H1 (cell line): ENCODE data around the gene PAQR4. TPM values are rescaled to one million over a fixed set of nuclear protein-coding genes. Genes with fewer than 3 reads are reported as not detected.

Experiments used
- CTCF ChIA-PET: fragments of 300-600 bp; sonication (Branson Sonifier 250); formaldehyde crosslinking; loops from one replicate; lab custom pipeline; 2021; ENCODE audit not compliant: partially characterized antibody; lab: Charles Lee
- POLR2A ChIA-PET: fragments of 300-600 bp; sonication (Branson Sonifier 250); formaldehyde crosslinking; loops from one replicate; lab custom pipeline; 2021; ENCODE audit warnings: inconsistent platforms; ENCODE audit not compliant: partially characterized antibody; lab: Charles Lee
- DNase-seq, 2 experiments: peaks; one replicate each; pipeline versions ENCODE4 v3.0.0 to v3.0.0-alpha.2; 2010 to 2022; ENCODE audit warnings: low spot score in 2 of 2, low read depth in 1 of 2, mixed read lengths in 1 of 2
- FAIRE-seq: peaks from 2 replicates; lab custom pipeline; 2011; peaks lifted over from hg19 to GRCh38; lab: Jason Lieb, UNC
- H2AFZ ChIP-seq: 2 replicates; pipeline ENCODE4 v1.8.1; 2012; ENCODE audit warnings: low read length, inconsistent platforms
- H2AK5ac ChIP-seq: 2 replicates; pipeline ENCODE4 v1.6.1; 2013; ENCODE audit warnings: low read depth, low read length
- H2BK120ac ChIP-seq: replicated peaks from 2 replicates; pipeline ENCODE3; 2013; ENCODE audit warnings: low read depth, low read length, inconsistent platforms
- H2BK12ac ChIP-seq: 2 replicates; pipeline ENCODE4 v1.6.1; 2013; ENCODE audit warnings: low read depth, low read length
- H2BK15ac ChIP-seq: 2 replicates; pipeline ENCODE4 v1.6.1; 2013; ENCODE audit warnings: low read length
- H2BK20ac ChIP-seq: 2 replicates; pipeline ENCODE4 v1.6.1; 2013; ENCODE audit warnings: low read length
- H2BK5ac ChIP-seq: 2 replicates; pipeline ENCODE4 v1.6.1; 2013; ENCODE audit warnings: low read depth, low read length
- H3K14ac ChIP-seq: 2 replicates; pipeline ENCODE4 v1.6.1; 2013; ENCODE audit warnings: inconsistent platforms; ENCODE audit not compliant: insufficient read length
- H3K18ac ChIP-seq: 2 replicates; pipeline ENCODE4 v1.6.1; 2013; ENCODE audit warnings: low read length; ENCODE audit errors: extremely low read depth
- H3K23ac ChIP-seq: 2 replicates; pipeline ENCODE4 v1.6.1; 2013; ENCODE audit warnings: inconsistent platforms; ENCODE audit not compliant: insufficient read length
- H3K23me2 ChIP-seq: 2 replicates; pipeline ENCODE4 v1.6.1; 2013; ENCODE audit warnings: low read depth, low read length
- H3K27ac ChIP-seq: 2 replicates; pipeline ENCODE4 v1.6.1; 2011; ENCODE audit warnings: low read depth, low read length, inconsistent platforms
- H3K27me3 ChIP-seq, 4 experiments: replicated peaks in 1 of 4; 1 replicate in 1 of 4; 2 replicates in 3 of 4; pipeline versions ENCODE4 v1.6.1 to v1.8.1; 2011 to 2013; ENCODE audit warnings: low read length in 3 of 4, mild to moderate bottlenecking in 3 of 4, inconsistent platforms in 2 of 4, mixed read lengths in 2 of 4, moderate library complexity in 1 of 4; ENCODE audit not compliant: control insufficient read depth in 3 of 4, insufficient read depth in 3 of 4; ENCODE audit errors: extremely low read depth in 1 of 4
- H3K36me3 ChIP-seq, 4 experiments: 2 replicates each; pipeline versions ENCODE4 v1.6.1 to v1.8.1; 2011 to 2013; ENCODE audit warnings: mild to moderate bottlenecking in 4 of 4, low read length in 3 of 4, moderate library complexity in 2 of 4, control low read depth in 1 of 4, inconsistent platforms in 1 of 4; ENCODE audit not compliant: insufficient read depth in 4 of 4, control insufficient read depth in 2 of 4
- H3K4ac ChIP-seq: replicated peaks from 2 replicates; pipeline ENCODE3; 2013; ENCODE audit warnings: low read length, low read depth, mixed read lengths, inconsistent platforms; ENCODE audit not compliant: insufficient read length
- H3K4me1 ChIP-seq, 4 experiments: replicated peaks in 1 of 4; 1 replicate in 1 of 4; 2 replicates in 3 of 4; pipeline versions ENCODE4 v1.6.1 to v1.8.1; 2011 to 2013; ENCODE audit warnings: low read length in 3 of 4, inconsistent platforms in 2 of 4, mixed read lengths in 1 of 4; ENCODE audit not compliant: insufficient read depth in 4 of 4, control insufficient read depth in 3 of 4
- H3K4me2 ChIP-seq, 2 experiments: 2 replicates each; pipeline versions ENCODE4 v1.6.1 to v1.8.1; 2011 to 2013; ENCODE audit warnings: low read depth in 2 of 2, low read length in 2 of 2, control low read depth in 1 of 2, inconsistent platforms in 1 of 2, mild to moderate bottlenecking in 1 of 2; ENCODE audit not compliant: insufficient read depth in 1 of 2
- H3K4me3 ChIP-seq, 4 experiments: fragments of 200-600, 300-600 bp in 1 of 4; sonication (generic), shearing (Covaris generic), sonication (Bioruptor Twin) in 1 of 4; 2 replicates each; pipeline versions ENCODE4 v1.5.1 to v1.8.1; 2011 to 2016; ENCODE audit warnings: low read length in 4 of 4, low read depth in 3 of 4, control low read depth in 2 of 4, inconsistent platforms in 2 of 4, mild to moderate bottlenecking in 2 of 4, mixed read lengths in 1 of 4, moderate library complexity in 1 of 4; ENCODE audit not compliant: insufficient read depth in 2 of 4; ENCODE audit errors: extremely low read depth in 1 of 4
- H3K56ac ChIP-seq: replicated peaks from 2 replicates; pipeline ENCODE3; 2013; ENCODE audit warnings: low read depth, mild to moderate bottlenecking, mixed read lengths, low read length, inconsistent platforms; ENCODE audit not compliant: insufficient read length
- H3K79me1 ChIP-seq: 2 replicates; pipeline ENCODE4 v1.6.1; 2013; ENCODE audit warnings: low read depth, low read length, control low read depth
- H3K79me2 ChIP-seq, 2 experiments: 2 replicates each; pipeline versions ENCODE4 v1.6.1 to v1.8.1; 2012 to 2013; ENCODE audit warnings: low read length in 2 of 2, mild to moderate bottlenecking in 2 of 2, inconsistent platforms in 1 of 2; ENCODE audit not compliant: insufficient read depth in 2 of 2, control insufficient read depth in 1 of 2
- H3K9ac ChIP-seq, 4 experiments: replicated peaks in 1 of 4; 1 replicate in 1 of 4; 2 replicates in 3 of 4; pipeline versions ENCODE4 v1.6.1 to v1.8.1; 2011 to 2013; ENCODE audit warnings: low read depth in 3 of 4, low read length in 3 of 4, control low read depth in 2 of 4, mild to moderate bottlenecking in 2 of 4, moderate library complexity in 2 of 4, inconsistent platforms in 1 of 4; ENCODE audit errors: extremely low read depth in 1 of 4
- H3K9me3 ChIP-seq, 2 experiments: 2 replicates each; pipeline versions ENCODE4 v1.6.1 to v1.8.1; 2012 to 2013; ENCODE audit warnings: mild to moderate bottlenecking in 2 of 2, moderate library complexity in 2 of 2, control low read depth in 1 of 2, inconsistent platforms in 1 of 2, low read depth in 1 of 2, low read length in 1 of 2, mixed read lengths in 1 of 2; ENCODE audit not compliant: insufficient read depth in 2 of 2
- H4K20me1 ChIP-seq, 2 experiments: replicated peaks in 1 of 2; 2 replicates each; pipeline versions ENCODE3 to v1.8.1; 2011 to 2013; ENCODE audit warnings: inconsistent platforms in 2 of 2, low read length in 2 of 2, mild to moderate bottlenecking in 1 of 2; ENCODE audit not compliant: insufficient read depth in 2 of 2, control insufficient read depth in 1 of 2
- H4K5ac ChIP-seq: 2 replicates; pipeline ENCODE4 v1.6.1; 2013; ENCODE audit warnings: low read length, low read depth, mixed read lengths, inconsistent platforms; ENCODE audit not compliant: insufficient read length
- H4K8ac ChIP-seq: 2 replicates; pipeline ENCODE4 v1.8.0; 2013; ENCODE audit warnings: mild to moderate bottlenecking, moderate library complexity, low read length, inconsistent platforms; ENCODE audit not compliant: insufficient read depth; ENCODE audit errors: extremely low read depth
- H4K91ac ChIP-seq: replicated peaks from 2 replicates; pipeline ENCODE3; 2013; ENCODE audit warnings: low read length, mixed read lengths, inconsistent platforms; ENCODE audit not compliant: insufficient read length
- ATF2 ChIP-seq: IDR thresholded peaks from 2 replicates; pipeline ENCODE4 v1.6.1; 2012; ENCODE audit warnings: low read length, inconsistent platforms
- BCL11A ChIP-seq, 2 experiments: IDR thresholded peaks; one replicate each; pipeline ENCODE4 v1.6.1; 2011; ENCODE audit warnings: low read depth in 2 of 2, low read length in 2 of 2, mild to moderate bottlenecking in 2 of 2
- POLR2A ChIP-seq, 2 experiments: IDR thresholded peaks; 1 replicate in 1 of 2; 2 replicates in 1 of 2; pipeline ENCODE4 v1.6.1; 2011; ENCODE audit warnings: low read depth in 2 of 2, low read length in 2 of 2, mild to moderate bottlenecking in 2 of 2; ENCODE audit errors: control extremely low read depth in 1 of 2
- POLR2AphosphoS5 ChIP-seq: IDR thresholded peaks from 2 replicates; pipeline ENCODE4 v1.6.1; 2011; ENCODE audit warnings: low read depth, low read length
- USF2 ChIP-seq: IDR thresholded peaks from 2 replicates; pipeline ENCODE4 v1.6.1; 2011; ENCODE audit warnings: low read length, improper control_type of control experiment
- WGBS, 2 experiments: shearing (Covaris generic) in 1 of 2; methylation state at CpG; one replicate each; pipeline versions ENCODE4 v1.1.6 to v1.1.7; 2013 to 2015; ENCODE audit warnings: low lambda C conversion rate in 2 of 2, mixed read lengths in 2 of 2, inconsistent platforms in 1 of 2, low coverage in 1 of 2, missing lambda C conversion rate in 1 of 2; ENCODE audit not compliant: insufficient replicate concordance in 2 of 2, insufficient coverage in 1 of 2, insufficient read length in 1 of 2; ENCODE audit errors: extremely low coverage in 1 of 2, missing lambda C conversion rate in 1 of 2; 5-methylcytosine and 5-hydroxymethylcytosine counted together
- polyA plus RNA-seq, 7 experiments: library from polyadenylated mRNA; depleted of rRNA in 3 of 7; stranded (reverse) in 5 of 7; unstranded in 2 of 7; fragments of >200 nt in 5 of 7; fragments of 200-250 nt in 2 of 7; gene quantifications; 1 replicate in 5 of 7; 2 replicates in 1 of 7; 4 replicates in 1 of 7; pipeline versions ENCODE4 v1.2.1 to v1.2.3, GENCODE V29; 2011 to 2013; ENCODE audit warnings: missing spikeins in 2 of 7, mixed read lengths in 2 of 7
- total RNA-seq: library from RNA; stranded (reverse); fragmentation: NEBNext Ultra II Directional; extraction: Animal tissue kit (Norgen Biotek cat#: 25700); gene quantifications from 2 replicates; pipeline ENCODE4 v1.2.1, GENCODE V29; 2021

PAQR4 gene
- total and polyA plus RNA-seq, 2 of the 8 experiments (the other 6 are each of a cell fraction or from before 2014, with no cell fraction given) = 28.2 to 34.6 TPM

- ChIA-PET POLR2A (interaction anchor here (0.7 to 35.7 kb wide), 16 partner anchors 3 to 116 kb away, joined by 3 to 1808 read pairs (median 4); partner anchors contain the start of genes BICDL2, CLDN6, CLDN9 and HCFC1R1), CTCF (interaction anchor here (0.5 to 11.3 kb wide), 8 partner anchors 9 to 217 kb away, joined by 3 to 213 read pairs (median 4); partner anchors contain the start of genes HCFC1R1 and THOC6)
- H3K27me3 ChIP-seq = no peaks in the 10 kb centered on the region; a peak in 1 of 7 replicates
- H2BK20ac ChIP-seq = no peak overlapping the region
- FAIRE-seq = no peak
- peaks cover 23% of the 10 kb centered on the region for H3K23me2 ChIP-seq
- H3K56ac ChIP-seq = no peak overlapping the region
- H3K79me1 ChIP-seq = peaks cover 11% of the 10 kb centered on the region; the same call in 1 of the 2 replicates
- H2BK120ac ChIP-seq = no peak overlapping the region
- TF ChIP-seq POLR2A (IDR thresholded peaks at IDR 0.05; ENCODE audit: control extremely low read depth in 1 of 2, low read depth in 2 of 2, low read length in 2 of 2) (peak; percentile 3 to 70), USF2 (peak; percentile 30; the same call in 1 of the 2 replicates), POLR2AphosphoS5 (peak; percentile 72; the same call in 1 of the 2 replicates), ATF2 (peak; percentile 73; the same call in 1 of the 2 replicates), BCL11A (IDR thresholded peaks at IDR 0.05; ENCODE audit: low read depth in 2 of 2, low read length in 2 of 2) (no peak)
- H2BK12ac ChIP-seq = no peak overlapping the region
- no peak overlapping the region for H3K4ac ChIP-seq
- peak overlapping the region in 1 of 4 experiments; percentile 33; a peak in 1 of 8 replicates for H3K4me3 ChIP-seq
- H3K23ac ChIP-seq = no peak overlapping the region
- no peak overlapping the region for H2BK15ac ChIP-seq
- H2AFZ ChIP-seq = no peak overlapping the region
- no peak overlapping the region for H4K91ac ChIP-seq
- H3K27ac ChIP-seq = no peak overlapping the region
- H4K5ac ChIP-seq = no peak overlapping the region
- 74% methylated on average over 12 of the region's 12 CpGs; no CpG with 5 or more reads in 1 of the 2 experiments for WGBS, 2 experiments
- peaks cover 6 to 20% (median 12%) of the 10 kb centered on the region in 4 experiments; a peak in 7 of 8 replicates for H3K36me3 ChIP-seq
- H2BK5ac ChIP-seq = no peak overlapping the region
- H3K4me2 ChIP-seq = peak overlapping the region; percentile 80; a peak in 2 of 4 replicates
- H3K79me2 ChIP-seq = peaks cover 11 to 28% of the 10 kb centered on the region in 2 experiments
- H3K9ac ChIP-seq = no peak overlapping the region; a peak in 1 of 7 replicates
- peak overlapping the region; percentile 3 for H4K8ac ChIP-seq
- no peak overlapping the region for H3K14ac ChIP-seq
- no peak overlapping the region; the same call in 1 of the 2 replicates for H3K18ac ChIP-seq
- peaks cover 14 to 54% (median 46%) of the 10 kb centered on the region in 4 experiments for H3K4me1 ChIP-seq
- H4K20me1 ChIP-seq = peaks cover 16 to 32% of the 10 kb centered on the region in 2 experiments
- DNase-seq = no peak
- H3K9me3 ChIP-seq = no peaks in the 10 kb centered on the region
- H2AK5ac ChIP-seq = no peak overlapping the region
Observed at GRCh38 chr16:3013998-3014690, 45.0 kb downstream of the PAQR4 start.
